GM23338 (cell line): Measurements from ENCODE around the gene TMCC1. TPM values are rescaled to one million over a fixed set of nuclear protein-coding genes. Genes with fewer than 3 reads are reported as not detected.

Source experiments
- ATAC-seq: fragments of 200-7000 bp; cut with Tn5 transposase; 3 replicates; pipeline ENCODE4 v1.9.1; 2020
- DNase-seq: peaks from one replicate; pipeline ENCODE4 v3.0.0-alpha.2; 2015; ENCODE audit warnings: low spot score
- H2AFZ ChIP-seq: fragments of 200-600 bp; sonication (generic); 2 replicates; pipeline ENCODE4 v1.8.0; 2016; ENCODE audit warnings: antibody characterized with exemption, mild to moderate bottlenecking, moderate library complexity
- H3F3A ChIP-seq: fragments of 200-600 bp; sonication (generic); replicated peaks from 2 replicates; pipeline ENCODE4 v1.8.0; 2017; ENCODE audit warnings: antibody characterized with exemption, mixed run types, low read depth
- H3K27ac ChIP-seq: fragments of 200-600 bp; sonication (generic); 2 replicates; pipeline ENCODE4 v1.6.1; 2016; ENCODE audit warnings: low read depth
- H3K27me3 ChIP-seq: fragments of 200-600 bp; sonication (generic); 2 replicates; pipeline ENCODE4 v1.8.0; 2016; ENCODE audit warnings: mild to moderate bottlenecking, mixed run types, moderate library complexity; ENCODE audit not compliant: insufficient read depth
- H3K36me3 ChIP-seq: fragments of 200-600 bp; sonication (generic); 2 replicates; pipeline ENCODE4 v1.8.0; 2016; ENCODE audit warnings: mild to moderate bottlenecking; ENCODE audit not compliant: insufficient read depth
- H3K4me1 ChIP-seq: fragments of 200-600 bp; sonication (generic); 2 replicates; pipeline ENCODE4 v1.8.0; 2016; ENCODE audit warnings: mild to moderate bottlenecking, moderate library complexity; ENCODE audit not compliant: insufficient read depth
- H3K4me2 ChIP-seq: fragments of 200-600 bp; sonication (generic); 2 replicates; pipeline ENCODE4 v1.7.1; 2017; ENCODE audit warnings: mixed run types
- H3K4me3 ChIP-seq: fragments of 200-600 bp; sonication (generic); 2 replicates; pipeline ENCODE4 v1.6.1; 2016; ENCODE audit warnings: mixed run types
- H3K79me2 ChIP-seq: fragments of 200-600 bp; sonication (generic); replicated peaks from 2 replicates; pipeline ENCODE4 v1.8.0; 2017; ENCODE audit warnings: mild to moderate bottlenecking; ENCODE audit not compliant: insufficient read depth
- H3K9me2 ChIP-seq: fragments of 200-600 bp; sonication (generic); 2 replicates; pipeline ENCODE4 v1.8.0; 2017; ENCODE audit not compliant: insufficient read depth
- H4K20me1 ChIP-seq: fragments of 200-600 bp; sonication (generic); replicated peaks from 2 replicates; pipeline ENCODE4 v1.8.0; 2017; ENCODE audit warnings: mild to moderate bottlenecking; ENCODE audit not compliant: insufficient read depth
- H3K27ac Mint-ChIP-seq: 2 replicates; pipeline ENCODE4 v1.8.0; 2020; ENCODE audit warnings: inconsistent platforms, mild to moderate bottlenecking, moderate library complexity, mixed read lengths
- H3K27me3 Mint-ChIP-seq: 3 replicates; pipeline ENCODE4 v1.8.0; 2022; ENCODE audit warnings: low read depth, mild to moderate bottlenecking, moderate library complexity, mixed read lengths, inconsistent platforms; ENCODE audit not compliant: insufficient read depth, poor library complexity
- H3K36me3 Mint-ChIP-seq: 3 replicates; pipeline ENCODE4 v1.8.0; 2021; ENCODE audit warnings: low read depth, mild to moderate bottlenecking, inconsistent platforms, moderate library complexity, mixed read lengths
- H3K4me1 Mint-ChIP-seq: 3 replicates; pipeline ENCODE4 v1.8.0; 2020; ENCODE audit warnings: mild to moderate bottlenecking, inconsistent platforms, mixed read lengths
- H3K4me3 Mint-ChIP-seq: 3 replicates; pipeline ENCODE4 v1.8.0; 2021; ENCODE audit warnings: moderate library complexity, mild to moderate bottlenecking, inconsistent platforms, mixed read lengths
- H3K9me3 Mint-ChIP-seq: 3 replicates; pipeline ENCODE4 v1.8.0; 2020; ENCODE audit warnings: moderate library complexity, mild to moderate bottlenecking, inconsistent platforms, mixed read lengths
- CREB1 ChIP-seq: fragments of 250-450 bp; sonication (Bioruptor Pico); IDR thresholded peaks from 2 replicates; pipeline ENCODE4 v1.5.0; 2020; ENCODE audit warnings: low read depth, mild to moderate bottlenecking, moderate library complexity
- ETS1 ChIP-seq: IDR thresholded peaks from 2 replicates; pipeline ENCODE4 v1.6.1; 2016; ENCODE audit warnings: antibody characterized with exemption
- EZH2phosphoT487 ChIP-seq: fragments of 200-600 bp; sonication (generic); IDR thresholded peaks from one replicate; pipeline ENCODE4 v1.8.1; 2018; ENCODE audit warnings: antibody characterized with exemption; ENCODE audit not compliant: unreplicated experiment
- NANOG ChIP-seq: IDR thresholded peaks from 2 replicates; pipeline ENCODE4 v1.6.1; 2016; ENCODE audit warnings: antibody characterized with exemption, borderline replicate concordance
- POLR2AphosphoS5 ChIP-seq: IDR thresholded peaks from 2 replicates; pipeline ENCODE4 v1.6.1; 2016; ENCODE audit warnings: antibody characterized with exemption, low read depth
- ZNF331 ChIP-seq: fragments of 250-450 bp; sonication (Bioruptor Pico); IDR thresholded peaks from 2 replicates; pipeline ENCODE4 v1.5.0; 2020; ENCODE audit warnings: low read depth, mild to moderate bottlenecking, moderate library complexity
- ZNF462 ChIP-seq: fragments of 250-450 bp; sonication (Bioruptor Pico); IDR thresholded peaks from 2 replicates; pipeline ENCODE4 v1.5.0; 2020; ENCODE audit warnings: mild to moderate bottlenecking, moderate library complexity
- polyA plus RNA-seq: library from polyadenylated mRNA; unstranded; fragments of >200 nt; fragmentation: Nextera tagmentation; extraction: Ambion mirVana; gene quantifications from 2 replicates; pipeline ENCODE4 v1.2.1, GENCODE V29; 2016
- total RNA-seq: library from RNA; depleted of rRNA; stranded (reverse); fragments of >200 nt; shearing (Covaris generic); gene quantifications from 2 replicates; pipeline ENCODE4 v1.2.3, GENCODE V29; 2014
- TF ChIP-seq, protein P1 (sequence below): IDR thresholded peaks from one replicate; pipeline ENCODE4 v1.6.1; 2018; ENCODE audit warnings: antibody characterized with exemption; ENCODE audit not compliant: unreplicated experiment
- TF ChIP-seq, protein P2 (sequence below), 2 experiments: fragments of 200-600 bp in 1 of 2; sonication (generic) in 1 of 2; conservative IDR thresholded peaks; 2 replicates each; pipeline versions ENCODE4 v1.5.1 to v1.6.1; 2016 to 2017; ENCODE audit warnings: antibody characterized with exemption in 2 of 2, low read depth in 2 of 2, mild to moderate bottlenecking in 2 of 2, moderate library complexity in 1 of 2

Gene TMCC1
- total and polyA plus RNA-seq, 2 experiments from 2014 or later, result 8.2 to 18.4 TPM

GRCh38 chr3:129768728-129769127, 124.8 kb downstream of the TMCC1 start (continued):
- TF ChIP-seq ETS1 (no peak), ZNF331 (CRISPR knock-in tag) (no peak), EZH2phosphoT487 (no peak)
- TF ChIP-seq, protein P1, sequence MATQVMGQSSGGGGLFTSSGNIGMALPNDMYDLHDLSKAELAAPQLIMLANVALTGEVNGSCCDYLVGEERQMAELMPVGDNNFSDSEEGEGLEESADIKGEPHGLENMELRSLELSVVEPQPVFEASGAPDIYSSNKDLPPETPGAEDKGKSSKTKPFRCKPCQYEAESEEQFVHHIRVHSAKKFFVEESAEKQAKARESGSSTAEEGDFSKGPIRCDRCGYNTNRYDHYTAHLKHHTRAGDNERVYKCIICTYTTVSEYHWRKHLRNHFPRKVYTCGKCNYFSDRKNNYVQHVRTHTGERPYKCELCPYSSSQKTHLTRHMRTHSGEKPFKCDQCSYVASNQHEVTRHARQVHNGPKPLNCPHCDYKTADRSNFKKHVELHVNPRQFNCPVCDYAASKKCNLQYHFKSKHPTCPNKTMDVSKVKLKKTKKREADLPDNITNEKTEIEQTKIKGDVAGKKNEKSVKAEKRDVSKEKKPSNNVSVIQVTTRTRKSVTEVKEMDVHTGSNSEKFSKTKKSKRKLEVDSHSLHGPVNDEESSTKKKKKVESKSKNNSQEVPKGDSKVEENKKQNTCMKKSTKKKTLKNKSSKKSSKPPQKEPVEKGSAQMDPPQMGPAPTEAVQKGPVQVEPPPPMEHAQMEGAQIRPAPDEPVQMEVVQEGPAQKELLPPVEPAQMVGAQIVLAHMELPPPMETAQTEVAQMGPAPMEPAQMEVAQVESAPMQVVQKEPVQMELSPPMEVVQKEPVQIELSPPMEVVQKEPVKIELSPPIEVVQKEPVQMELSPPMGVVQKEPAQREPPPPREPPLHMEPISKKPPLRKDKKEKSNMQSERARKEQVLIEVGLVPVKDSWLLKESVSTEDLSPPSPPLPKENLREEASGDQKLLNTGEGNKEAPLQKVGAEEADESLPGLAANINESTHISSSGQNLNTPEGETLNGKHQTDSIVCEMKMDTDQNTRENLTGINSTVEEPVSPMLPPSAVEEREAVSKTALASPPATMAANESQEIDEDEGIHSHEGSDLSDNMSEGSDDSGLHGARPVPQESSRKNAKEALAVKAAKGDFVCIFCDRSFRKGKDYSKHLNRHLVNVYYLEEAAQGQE, result no peak

GRCh38 chr3:129766135-129766534, 127.4 kb downstream of the TMCC1 start:
- H3K9me2 ChIP-seq, result no peaks in the 10 kb centered on the region
- H3K27me3 ChIP-seq, result no peaks in the 10 kb centered on the region
- H3K27ac ChIP-seq, result no peak overlapping the region
- Mint-ChIP-seq H3K4me1 (0 out of 3 replicates have a peak, but pooled peaks cover 2% of the 10 kb centered on the region), H3K27ac (no peak overlapping the region), H3K9me3 (no peaks in the 10 kb centered on the region), H3K4me3 (no peak overlapping the region), H3K27me3 (peaks cover 1% of the 10 kb centered on the region), H3K36me3 (no peaks in the 10 kb centered on the region; the same call in 2 of the 3 replicates)
- no peaks in the 10 kb centered on the region for H3K36me3 ChIP-seq
- no peak overlapping the region for H3K4me2 ChIP-seq
- H3K4me3 ChIP-seq, result no peak overlapping the region
- H4K20me1 ChIP-seq, result no peaks in the 10 kb centered on the region; the same call in none of the 2 replicates
- no peak overlapping the region for H2AFZ ChIP-seq
- no peak for ATAC-seq
- no peak for TF ChIP-seq CREB1 (CRISPR knock-in tag)
- TF ChIP-seq EZH2phosphoT487, result no peak
- TF ChIP-seq ETS1, result no peak
- no peak for TF ChIP-seq ZNF331 (CRISPR knock-in tag)
- no peak for TF ChIP-seq ZNF462
- TF ChIP-seq, protein P2, sequence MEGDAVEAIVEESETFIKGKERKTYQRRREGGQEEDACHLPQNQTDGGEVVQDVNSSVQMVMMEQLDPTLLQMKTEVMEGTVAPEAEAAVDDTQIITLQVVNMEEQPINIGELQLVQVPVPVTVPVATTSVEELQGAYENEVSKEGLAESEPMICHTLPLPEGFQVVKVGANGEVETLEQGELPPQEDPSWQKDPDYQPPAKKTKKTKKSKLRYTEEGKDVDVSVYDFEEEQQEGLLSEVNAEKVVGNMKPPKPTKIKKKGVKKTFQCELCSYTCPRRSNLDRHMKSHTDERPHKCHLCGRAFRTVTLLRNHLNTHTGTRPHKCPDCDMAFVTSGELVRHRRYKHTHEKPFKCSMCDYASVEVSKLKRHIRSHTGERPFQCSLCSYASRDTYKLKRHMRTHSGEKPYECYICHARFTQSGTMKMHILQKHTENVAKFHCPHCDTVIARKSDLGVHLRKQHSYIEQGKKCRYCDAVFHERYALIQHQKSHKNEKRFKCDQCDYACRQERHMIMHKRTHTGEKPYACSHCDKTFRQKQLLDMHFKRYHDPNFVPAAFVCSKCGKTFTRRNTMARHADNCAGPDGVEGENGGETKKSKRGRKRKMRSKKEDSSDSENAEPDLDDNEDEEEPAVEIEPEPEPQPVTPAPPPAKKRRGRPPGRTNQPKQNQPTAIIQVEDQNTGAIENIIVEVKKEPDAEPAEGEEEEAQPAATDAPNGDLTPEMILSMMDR (conservative IDR thresholded peaks at IDR 0.05; ENCODE audit: low read depth in 2 of 2), result no peak
- no peak for TF ChIP-seq POLR2AphosphoS5
- TF ChIP-seq NANOG, result no peak
- DNase-seq, result no peak
- H3K79me2 ChIP-seq, result 0 out of 2 replicates have a peak, but pooled peaks cover 3% of the 10 kb centered on the region
- H3K4me1 ChIP-seq, result no peaks in the 10 kb centered on the region
- H3F3A ChIP-seq, result no peaks in the 10 kb centered on the region
